IMR-90 (cell line): ENCODE results near the gene CDC6. TPM values are rescaled to one million over a fixed set of nuclear protein-coding genes. Genes with fewer than 3 reads are reported as not detected.

Experiments
- ATAC-seq: fragments of 200-7000 bp; cut with Tn5 transposase; 2 replicates; pipeline ENCODE4 v1.9.1; 2020; ENCODE audit warnings: low read depth, mild to moderate bottlenecking, moderate library complexity
- BruUV-seq: library from RNA; stranded (reverse); fragments of 400-500 nt; replicated peaks from 2 replicates; lab custom pipeline; 2021; lab: Mats Ljungman, UMichigan
- CTCF ChIA-PET: fragments of 300-600 bp; formaldehyde crosslinking; extraction: SDS; loops from one replicate; lab custom pipeline; 2021; ENCODE audit warnings: antibody characterized with exemption; lab: Yijun Ruan, JAX
- POLR2A ChIA-PET: fragments of 300-600 bp; sonication (Branson Sonifier 250); formaldehyde crosslinking; loops from one replicate; lab custom pipeline; 2022; ENCODE audit warnings: antibody characterized with exemption; ENCODE audit not compliant: unreplicated experiment; lab: Charles Lee
- DNase-seq: peaks from one replicate; pipeline ENCODE4 v3.0.0; 2013
- H2AFZ ChIP-seq: replicated peaks from 2 replicates; pipeline ENCODE3; 2013; ENCODE audit warnings: low read length, mild to moderate bottlenecking; ENCODE audit not compliant: poor library complexity
- H2AK5ac ChIP-seq: 2 replicates; pipeline ENCODE4 v1.6.1; 2013; ENCODE audit warnings: low read depth, low read length, inconsistent platforms
- H2AK9ac ChIP-seq: replicated peaks from 2 replicates; pipeline ENCODE3; 2013; ENCODE audit warnings: mild to moderate bottlenecking, low read depth, low read length, moderate library complexity; ENCODE audit not compliant: poor library complexity
- H2BK120ac ChIP-seq: 2 replicates; pipeline ENCODE4 v1.6.1; 2013; ENCODE audit warnings: low read depth, low read length, inconsistent platforms
- H2BK15ac ChIP-seq: 3 replicates; pipeline ENCODE4 v1.6.1; 2013; ENCODE audit warnings: low read depth, low read length, inconsistent platforms
- H2BK20ac ChIP-seq: 2 replicates; pipeline ENCODE4 v1.6.1; 2013; ENCODE audit warnings: low read depth, mild to moderate bottlenecking, inconsistent platforms, low read length, moderate library complexity
- H2BK5ac ChIP-seq: 2 replicates; pipeline ENCODE4 v1.6.1; 2013; ENCODE audit warnings: mild to moderate bottlenecking, low read depth, low read length, inconsistent platforms; ENCODE audit not compliant: poor library complexity, severe bottlenecking
- H3K14ac ChIP-seq: replicated peaks from 2 replicates; pipeline ENCODE4 v1.6.1; 2013; ENCODE audit warnings: low read depth, low read length, inconsistent platforms
- H3K18ac ChIP-seq: 2 replicates; pipeline ENCODE4 v1.6.1; 2013; ENCODE audit warnings: low read depth, low read length, control low read depth
- H3K23ac ChIP-seq: 2 replicates; pipeline ENCODE4 v1.6.1; 2013; ENCODE audit warnings: low read depth, low read length, inconsistent platforms
- H3K27ac ChIP-seq: 2 replicates; pipeline ENCODE4 v1.5.1; 2013; ENCODE audit warnings: mild to moderate bottlenecking, control low read depth, low read length; ENCODE audit not compliant: insufficient read depth
- H3K27me3 ChIP-seq: 2 replicates; pipeline ENCODE4 v1.6.1; 2013; ENCODE audit warnings: low read length; ENCODE audit not compliant: control insufficient read depth, insufficient read depth
- H3K36me3 ChIP-seq: 2 replicates; pipeline ENCODE4 v1.6.1; 2013; ENCODE audit warnings: low read length, mixed read lengths; ENCODE audit not compliant: control insufficient read depth, insufficient read depth
- H3K4ac ChIP-seq: 2 replicates; pipeline ENCODE4 v1.6.1; 2013; ENCODE audit warnings: low read depth, low read length, inconsistent platforms
- H3K4me1 ChIP-seq: 2 replicates; pipeline ENCODE4 v1.6.1; 2013; ENCODE audit warnings: low read length, mixed read lengths; ENCODE audit not compliant: control insufficient read depth, insufficient read depth
- H3K4me2 ChIP-seq: 2 replicates; pipeline ENCODE4 v1.6.1; 2013; ENCODE audit warnings: low read depth, mild to moderate bottlenecking, control low read depth, low read length, moderate library complexity
- H3K4me3 ChIP-seq: 2 replicates; pipeline ENCODE4 v1.5.1; 2013; ENCODE audit warnings: low read depth, mild to moderate bottlenecking, control low read depth, low read length, moderate library complexity; ENCODE audit not compliant: insufficient read depth
- H3K56ac ChIP-seq: 2 replicates; pipeline ENCODE4 v1.6.1; 2013; ENCODE audit warnings: low read length, inconsistent platforms; ENCODE audit not compliant: insufficient read depth; ENCODE audit errors: extremely low read depth
- H3K79me1 ChIP-seq, 2 experiments: 2 replicates each; pipeline ENCODE4 v1.6.1; 2013; ENCODE audit warnings: low read length in 2 of 2, inconsistent platforms in 1 of 2, low read depth in 1 of 2
- H3K9ac ChIP-seq: 2 replicates; pipeline ENCODE4 v1.6.1; 2013; ENCODE audit warnings: low read depth, low read length, control low read depth
- H3K9me1 ChIP-seq: 2 replicates; pipeline ENCODE4 v1.6.1; 2013; ENCODE audit warnings: low read length, inconsistent platforms; ENCODE audit not compliant: insufficient read depth
- H3K9me3 ChIP-seq: 2 replicates; pipeline ENCODE4 v1.6.1; 2013; ENCODE audit warnings: low read length; ENCODE audit not compliant: control insufficient read depth, insufficient read depth
- H4K20me1 ChIP-seq: 2 replicates; pipeline ENCODE4 v1.6.1; 2013; ENCODE audit warnings: low read length, inconsistent platforms; ENCODE audit not compliant: insufficient read depth
- H4K5ac ChIP-seq: 2 replicates; pipeline ENCODE4 v1.6.1; 2013; ENCODE audit warnings: mild to moderate bottlenecking, low read depth, low read length, control low read depth
- H4K8ac ChIP-seq, 2 experiments: 2 replicates each; pipeline ENCODE4 v1.6.1; 2013; ENCODE audit warnings: low read depth in 2 of 2, low read length in 2 of 2, control low read depth in 1 of 2, inconsistent platforms in 1 of 2
- H4K91ac ChIP-seq: 2 replicates; pipeline ENCODE4 v1.6.1; 2013; ENCODE audit warnings: low read depth, low read length, inconsistent platforms; ENCODE audit not compliant: insufficient read depth
- BHLHE40 ChIP-seq: fragments of 150-350 bp; IDR thresholded peaks from 2 replicates; pipeline ENCODE4 v1.6.1; 2016; ENCODE audit warnings: mild to moderate bottlenecking, low read depth, low read length
- CEBPB ChIP-seq: IDR thresholded peaks from 2 replicates; pipeline ENCODE4 v1.6.1; 2012; ENCODE audit warnings: low read depth, low read length, improper control_type of control experiment
- CHD1 ChIP-seq: IDR thresholded peaks from 2 replicates; pipeline ENCODE4 v1.6.1; 2012; ENCODE audit warnings: low read depth, low read length, improper control_type of control experiment
- ELK1 ChIP-seq: fragments of 150-350 bp; IDR thresholded peaks from 2 replicates; pipeline ENCODE4 v1.6.1; 2016; ENCODE audit warnings: low read depth, mild to moderate bottlenecking, low read length, moderate library complexity, borderline replicate concordance
- FOS ChIP-seq: fragments of 150-350 bp; IDR thresholded peaks from 2 replicates; pipeline ENCODE4 v1.6.1; 2016; ENCODE audit warnings: low read depth, low read length
- MAFK ChIP-seq: IDR thresholded peaks from 2 replicates; pipeline ENCODE4 v1.6.1; 2012; ENCODE audit warnings: low read depth, low read length, improper control_type of control experiment
- MAZ ChIP-seq: IDR thresholded peaks from 2 replicates; pipeline ENCODE4 v1.6.1; 2012; ENCODE audit warnings: low read depth, mild to moderate bottlenecking, low read length, improper control_type of control experiment, moderate library complexity, borderline replicate concordance
- MXI1 ChIP-seq: IDR thresholded peaks from 2 replicates; pipeline ENCODE4 v1.6.1; 2012; ENCODE audit warnings: low read depth, mild to moderate bottlenecking, low read length, moderate library complexity, borderline replicate concordance
- NFE2L2 ChIP-seq: fragments of 150-350 bp; IDR thresholded peaks from 2 replicates; pipeline ENCODE4 v1.6.1; 2016; ENCODE audit warnings: low read depth, mild to moderate bottlenecking, low read length
- POLR2A ChIP-seq: IDR thresholded peaks from 2 replicates; pipeline ENCODE4 v1.6.1; 2012; ENCODE audit warnings: mild to moderate bottlenecking, low read depth, low read length
- RAD21 ChIP-seq: IDR thresholded peaks from 2 replicates; pipeline ENCODE4 v1.6.1; 2012; ENCODE audit warnings: low read length, improper control_type of control experiment
- RCOR1 ChIP-seq: IDR thresholded peaks from 2 replicates; pipeline ENCODE4 v1.6.1; 2012; ENCODE audit warnings: mild to moderate bottlenecking, low read length, improper control_type of control experiment; ENCODE audit not compliant: insufficient replicate concordance
- RFX5 ChIP-seq: IDR thresholded peaks from 2 replicates; pipeline ENCODE4 v1.8.0; 2012; ENCODE audit warnings: low read depth, mild to moderate bottlenecking, low read length, moderate library complexity
- SMC3 ChIP-seq: fragments of 150-350 bp; IDR thresholded peaks from 2 replicates; pipeline ENCODE4 v1.6.1; 2016; ENCODE audit warnings: low read depth, mild to moderate bottlenecking, antibody characterized with exemption, low read length, moderate library complexity
- USF2 ChIP-seq: fragments of 150-350 bp; IDR thresholded peaks from 2 replicates; pipeline ENCODE4 v1.6.1; 2017; ENCODE audit warnings: mild to moderate bottlenecking, antibody characterized with exemption, low read length, low read depth
- WGBS, 2 experiments: methylation state at CpG; one replicate each; pipeline versions ENCODE4 v1.1.5 to v1.1.7; 2013; ENCODE audit warnings: missing lambda C conversion rate in 2 of 2; ENCODE audit not compliant: insufficient read length in 1 of 2; ENCODE audit errors: extremely low coverage in 2 of 2; 5-methylcytosine and 5-hydroxymethylcytosine counted together
- dilution Hi-C: fragments of 300-500 bp; cut with HindIII; formaldehyde crosslinking; loops from one replicate; pipeline ENCODE4 v1.14.3; 2018; ENCODE audit warnings: low sequenced_read_pairs; ENCODE audit not compliant: unreplicated experiment
- in situ Hi-C: fragments of 300-500 bp; cut with MboI; formaldehyde crosslinking; loops from 3 replicates; pipeline ENCODE4 v1.14.3; 2019; ENCODE audit warnings: low sequenced_read_pairs, inconsistent platforms, mixed read lengths
- intact Hi-C: fragments of 100-400 bp; cut with micrococcal nuclease; formaldehyde crosslinking; loops from 2 replicates; pipeline ENCODE4 v1.10.0; 2022
- polyA plus RNA-seq, 3 experiments: library from polyadenylated mRNA; depleted of rRNA; stranded (reverse); fragments of >200 nt; gene quantifications; 2 replicates each; pipeline ENCODE4 v1.2.3, GENCODE V29; 2012; ENCODE audit warnings: low replicate concordance in 1 of 3
- total RNA-seq: library from RNA; depleted of rRNA; stranded (reverse); fragments of >200 nt; gene quantifications from 2 replicates; pipeline ENCODE4 v1.2.3, GENCODE V29; 2012

CDC6 gene
- total and polyA plus RNA-seq, 2 of the 4 experiments (the other 2 are of a cell fraction) = 15.3 to 25.6 TPM

- H2AK5ac ChIP-seq = no peak overlapping the region
- POLR2A ChIA-PET = no interaction called here
- H2AFZ ChIP-seq = no peak overlapping the region
- DNase-seq = no peak
- H3K23ac ChIP-seq = no peak overlapping the region
- H3K4me3 ChIP-seq = no peak overlapping the region
- peaks cover 7% of the 10 kb centered on the region for H3K9me1 ChIP-seq
- no peaks in the 10 kb centered on the region for H3K9me3 ChIP-seq
- H3K36me3 ChIP-seq = peaks cover 63% of the 10 kb centered on the region
- 79% methylated on average over 5 of the region's 27 CpGs; no CpG with 5 or more reads in 1 of the 2 experiments for WGBS, 2 experiments
- no peak overlapping the region for H3K18ac ChIP-seq
- intact Hi-C loops (no loop called here), in situ Hi-C loops (loop anchor here (5.0 to 25.0 kb wide), 4 partner anchors 49 to 1311 kb away; partner anchors contain the start of genes KRT27, KRT28 and WIPF2), dilution Hi-C loops (no loop called here)
- no peak overlapping the region for H3K56ac ChIP-seq
- H4K91ac ChIP-seq = no peak overlapping the region
- BruUV-seq = no TSS peak
- H4K20me1 ChIP-seq = peaks cover 59% of the 10 kb centered on the region
- CTCF ChIA-PET = interaction anchor here (1.0 to 1.4 kb wide), 2 partner anchors 33 to 49 kb away, joined by 3 to 4 read pairs; no protein-coding TSS in a partner anchor
- no peak overlapping the region for H3K4ac ChIP-seq
- H2AK9ac ChIP-seq = no peak overlapping the region
- H3K79me1 ChIP-seq = peaks cover 30 to 77% of the 10 kb centered on the region in 2 experiments
- H3K27me3 ChIP-seq = no peaks in the 10 kb centered on the region
- no peak overlapping the region for H2BK120ac ChIP-seq
- no peak overlapping the region for H3K27ac ChIP-seq
- no peak overlapping the region for H3K14ac ChIP-seq
- H3K4me1 ChIP-seq = peaks cover 32% of the 10 kb centered on the region
- H2BK20ac ChIP-seq = no peak overlapping the region
- no peak overlapping the region for H2BK15ac ChIP-seq
- no peak overlapping the region for H3K9ac ChIP-seq
- H4K5ac ChIP-seq = no peak overlapping the region
- H4K8ac ChIP-seq = no peak overlapping the region
- no peak for ATAC-seq
- no peak overlapping the region for H2BK5ac ChIP-seq
- H3K4me2 ChIP-seq = no peak overlapping the region
- TF ChIP-seq FOS = no peak
- TF ChIP-seq USF2 = no peak
- no peak for TF ChIP-seq ELK1
- TF ChIP-seq NFE2L2 = no peak
- no peak for TF ChIP-seq MXI1
- no peak for TF ChIP-seq MAFK
- no peak for TF ChIP-seq RCOR1
- no peak for TF ChIP-seq RFX5
- TF ChIP-seq CEBPB = no peak
- no peak for TF ChIP-seq MAZ
- no peak for TF ChIP-seq BHLHE40
- no peak for TF ChIP-seq SMC3
- no peak for TF ChIP-seq POLR2A
- no peak for TF ChIP-seq CHD1
- TF ChIP-seq RAD21 = no peak
Measured at GRCh38 chr17:40351359-40352236, 63.9 kb downstream of the CDC6 start.
